ENCODE measurements around the gene ONECUT3. TPM values are rescaled to one million over a fixed set of nuclear protein-coding genes. Genes with fewer than 3 reads are reported as not detected.

ONECUT3 gene
- total RNA-seq, 1 experiment from 2014 or later, result 0.02 TPM

GRCh38 chr19:1761528-1762242 lies 8.4 kb downstream of the ONECUT3 start:
- DNase-seq (ENCODE audit: unreplicated experiment), result no peak
- Mint-ChIP-seq H3K27me3 (ENCODE audit: insufficient read depth, unreplicated experiment) (peaks cover 83% of the 10 kb centered on the region), H3K4me1 (ENCODE audit: insufficient read depth, unreplicated experiment) (peaks cover 4% of the 10 kb centered on the region), H3K36me3 (ENCODE audit: insufficient read depth, unreplicated experiment) (no peaks in the 10 kb centered on the region), H3K9me3 (ENCODE audit: unreplicated experiment) (no peaks in the 10 kb centered on the region), H3K4me3 (ENCODE audit: unreplicated experiment) (no peak overlapping the region), H3K27ac (ENCODE audit: low read depth, unreplicated experiment) (no peak overlapping the region)
- no peak for TF ChIP-seq CTCF (IDR thresholded peaks at IDR 0.05; ENCODE audit: unreplicated experiment)
- POLR2A ChIA-PET, result no interaction called here
- BruUV-seq (replicated peaks), result no TSS peak
- CTCF ChIA-PET, result interaction anchor here (0.5 to 0.9 kb wide), 3 partner anchors 9 to 90 kb away, joined by 3 to 4 read pairs (median 3); no protein-coding TSS in a partner anchor
- intact Hi-C loops (cut with micrococcal nuclease), result no loop called here

DNA sequence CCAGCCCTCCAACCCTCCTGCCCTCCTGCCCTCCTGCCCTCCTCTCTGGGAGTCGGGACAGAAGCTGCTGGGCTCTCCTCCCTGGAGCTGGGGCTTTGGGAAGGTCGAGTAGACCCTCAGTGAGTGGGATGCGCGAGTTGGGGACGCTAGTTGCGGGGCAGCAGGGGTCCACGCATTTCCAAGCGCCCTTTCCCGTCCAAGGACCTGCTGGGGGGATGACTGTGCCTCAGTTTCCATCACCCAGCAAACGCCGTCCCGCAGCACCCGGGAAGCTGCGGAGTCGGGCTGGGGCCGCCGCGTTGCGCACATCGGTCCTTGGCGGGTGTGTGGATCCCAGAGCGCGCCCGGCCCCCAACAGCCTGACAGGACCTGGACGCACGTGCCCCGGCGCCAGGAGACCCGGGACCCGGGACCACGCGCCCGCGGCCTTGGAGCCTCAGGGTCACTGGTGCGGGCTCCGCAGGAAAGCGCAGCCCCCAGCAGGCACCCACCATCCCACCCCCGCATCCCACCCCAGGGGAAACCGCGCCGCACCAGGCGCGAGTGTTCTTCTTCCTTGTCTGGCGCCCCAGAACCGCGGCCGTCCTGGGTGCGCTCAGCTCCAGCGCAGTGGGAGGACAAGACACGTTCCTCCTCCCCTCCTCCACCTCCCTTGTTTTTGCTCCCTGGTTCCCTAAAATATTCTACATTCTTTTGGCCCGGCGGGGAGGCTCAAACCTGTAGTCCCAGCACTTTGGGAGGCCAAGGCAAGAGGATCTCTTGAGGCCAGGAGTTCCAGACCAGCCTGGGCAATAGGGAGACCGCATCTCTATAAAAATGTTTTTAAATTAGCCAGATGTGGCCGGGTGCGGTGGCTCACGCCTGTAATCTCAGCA lies 9.2 kb downstream of the ONECUT3 start:
- BruUV-seq (replicated peaks), result no TSS peak
- Mint-ChIP-seq H3K4me1 (ENCODE audit: insufficient read depth, unreplicated experiment) (peaks cover 4% of the 10 kb centered on the region), H3K27me3 (ENCODE audit: insufficient read depth, unreplicated experiment) (peaks cover 75% of the 10 kb centered on the region), H3K4me3 (ENCODE audit: unreplicated experiment) (no peak overlapping the region), H3K36me3 (ENCODE audit: insufficient read depth, unreplicated experiment) (no peaks in the 10 kb centered on the region), H3K27ac (ENCODE audit: low read depth, unreplicated experiment) (no peak overlapping the region), H3K9me3 (ENCODE audit: unreplicated experiment) (no peaks in the 10 kb centered on the region)
- no peak for DNase-seq (ENCODE audit: unreplicated experiment)
- no peak for TF ChIP-seq CTCF (IDR thresholded peaks at IDR 0.05; ENCODE audit: unreplicated experiment)
- intact Hi-C loops (cut with micrococcal nuclease), result no loop called here
- CTCF ChIA-PET, result interaction anchor here (0.6 to 0.9 kb wide), 2 partner anchors 9 to 90 kb away, joined by 3 to 4 read pairs; no protein-coding TSS in a partner anchor
- POLR2A ChIA-PET, result no interaction called here

GRCh38 chr19:1763648-1764639 lies 10.6 kb downstream of the ONECUT3 start:
- peaks cover 60% of the 10 kb centered on the region for H3K27me3 Mint-ChIP-seq (ENCODE audit: insufficient read depth, unreplicated experiment)

More at GRCh38 chr19:1763648-1764639, 10.6 kb downstream of the ONECUT3 start:
- no TSS peak for BruUV-seq (replicated peaks)
- ChIA-PET CTCF (interaction anchor here (0.6 to 3.8 kb wide), 3 partner anchors 13 to 91 kb away, joined by 3 to 45 read pairs (median 13); no protein-coding TSS in a partner anchor), POLR2A (interaction anchor here (1.6 kb wide), 1 partner anchor 9 kb away, joined by 3 read pairs; no protein-coding TSS in a partner anchor)
- no peak overlapping the region for H3K4me3 Mint-ChIP-seq (ENCODE audit: unreplicated experiment)
- TF ChIP-seq CTCF (IDR thresholded peaks at IDR 0.05; ENCODE audit: unreplicated experiment), result no peak
- intact Hi-C loops (cut with micrococcal nuclease), result no loop called here
- no peaks in the 10 kb centered on the region for H3K9me3 Mint-ChIP-seq (ENCODE audit: unreplicated experiment)
- no peaks in the 10 kb centered on the region for H3K36me3 Mint-ChIP-seq (ENCODE audit: insufficient read depth, unreplicated experiment)
- no peak for DNase-seq (ENCODE audit: unreplicated experiment)
- H3K4me1 Mint-ChIP-seq (ENCODE audit: insufficient read depth, unreplicated experiment), result peaks cover 4% of the 10 kb centered on the region
- no peak overlapping the region for H3K27ac Mint-ChIP-seq (ENCODE audit: low read depth, unreplicated experiment)

Measured in MCF 10A (cell line).